HEK293 (cell line): ENCODE data around the gene NR4A3.

Experiments
- CTCF ChIA-PET: fragments of 350-600 bp; formaldehyde crosslinking; extraction: SDS; loops from one replicate; lab custom pipeline; 2021; ENCODE audit warnings: antibody characterized with exemption; lab: Yijun Ruan, JAX
- POLR2A ChIA-PET: fragments of 300-600 bp; formaldehyde crosslinking; extraction: SDS; loops from one replicate; lab custom pipeline; 2020; ENCODE audit warnings: antibody characterized with exemption, inconsistent platforms; lab: Yijun Ruan, JAX
- H3K27ac ChIP-seq: fragments of 200-500 bp; sonication (Bioruptor generic); 2 replicates; pipeline ENCODE4 v1.5.1; 2014; ENCODE audit warnings: low read depth, low read length, control low read depth, inconsistent platforms; ENCODE audit errors: extremely low read depth
- H3K36me3 ChIP-seq, 2 experiments: fragments of 200-500 bp in 1 of 2; sonication (Bioruptor generic) in 1 of 2; 1 replicate in 1 of 2; 2 replicates in 1 of 2; pipeline ENCODE4 v1.5.1; 2014 to 2017; ENCODE audit warnings: inconsistent platforms in 2 of 2, low read length in 2 of 2; ENCODE audit not compliant: control insufficient read depth in 2 of 2, insufficient read depth in 1 of 2
- H3K4me1 ChIP-seq: fragments of 200-500 bp; sonication (Bioruptor generic); 2 replicates; pipeline ENCODE4 v1.5.1; 2014; ENCODE audit warnings: mild to moderate bottlenecking, low read length, inconsistent platforms; ENCODE audit not compliant: control insufficient read depth, insufficient read depth
- H3K4me3 ChIP-seq: 2 replicates; pipeline ENCODE4 v1.5.1; 2011; ENCODE audit warnings: low read depth, mild to moderate bottlenecking, control low read depth, low read length, moderate library complexity
- H3K9me3 ChIP-seq: fragments of 200-500 bp; sonication (Bioruptor generic); 2 replicates; pipeline ENCODE4 v1.5.1; 2014; ENCODE audit warnings: low read depth, low read length, inconsistent platforms; ENCODE audit not compliant: control insufficient read depth, insufficient read depth
- EGR2 ChIP-seq: fragments of 450-650 bp; formaldehyde crosslinking; IDR thresholded peaks from 2 replicates; pipeline ENCODE4 v1.5.1; 2016; ENCODE audit warnings: low read depth, missing biosample characterization, missing genetic modification characterization
- HOXA7 ChIP-seq: sonication (generic); formaldehyde crosslinking; IDR thresholded peaks from 2 replicates; pipeline ENCODE4 v1.8.1; 2022; ENCODE audit warnings: missing genetic modification reagents, borderline replicate concordance
- HOXD13 ChIP-seq: sonication (generic); formaldehyde crosslinking; IDR thresholded peaks from 2 replicates; pipeline ENCODE4 v1.8.0; 2022; ENCODE audit warnings: missing genetic modification reagents, borderline replicate concordance
- KLF10 ChIP-seq: fragments of 450-650 bp; IDR thresholded peaks from 2 replicates; pipeline ENCODE4 v1.5.1; 2018; ENCODE audit warnings: missing biosample characterization, mild to moderate bottlenecking, missing genetic modification characterization
- SETDB1 ChIP-seq: IDR thresholded peaks from one replicate; pipeline ENCODE4 v1.6.1; 2017; ENCODE audit warnings: mild to moderate bottlenecking, low read length, moderate library complexity, mixed read lengths; ENCODE audit not compliant: insufficient read length
- ZBTB11 ChIP-seq: fragments of 450-650 bp; formaldehyde crosslinking; conservative IDR thresholded peaks from 2 replicates; pipeline ENCODE4 v1.5.1; 2016; ENCODE audit warnings: low read depth, missing biosample characterization, missing genetic modification characterization
- ZBTB17 ChIP-seq: fragments of 450-650 bp; formaldehyde crosslinking; IDR thresholded peaks from 2 replicates; pipeline ENCODE4 v1.5.1; 2016; ENCODE audit warnings: missing biosample characterization, missing genetic modification characterization
- ZNF133 ChIP-seq: fragments of 450-650 bp; formaldehyde crosslinking; IDR thresholded peaks from 2 replicates; pipeline ENCODE4 v1.5.1; 2016; ENCODE audit warnings: missing biosample characterization, missing genetic modification characterization
- ZNF174 ChIP-seq: fragments of 450-650 bp; formaldehyde crosslinking; IDR thresholded peaks from 2 replicates; pipeline ENCODE4 v1.5.0; 2017; ENCODE audit warnings: missing biosample characterization, mild to moderate bottlenecking, missing genetic modification characterization
- ZNF223 ChIP-seq: fragments of 450-650 bp; formaldehyde crosslinking; IDR thresholded peaks from 2 replicates; pipeline ENCODE4 v1.5.1; 2016; ENCODE audit warnings: missing biosample characterization, missing genetic modification characterization
- ZNF239 ChIP-seq: fragments of 450-650 bp; formaldehyde crosslinking; IDR thresholded peaks from 2 replicates; pipeline ENCODE4 v1.5.1; 2016; ENCODE audit warnings: missing biosample characterization, missing genetic modification characterization
- ZNF292 ChIP-seq: fragments of 450-650 bp; formaldehyde crosslinking; IDR thresholded peaks from 2 replicates; pipeline ENCODE4 v1.5.1; 2016; ENCODE audit warnings: low read depth, missing biosample characterization, missing genetic modification characterization, borderline replicate concordance
- ZNF324 ChIP-seq: fragments of 450-650 bp; formaldehyde crosslinking; IDR thresholded peaks from 2 replicates; pipeline ENCODE4 v1.5.1; 2016; ENCODE audit warnings: missing biosample characterization, missing genetic modification characterization
- ZNF398 ChIP-seq: fragments of 450-650 bp; formaldehyde crosslinking; IDR thresholded peaks from 2 replicates; pipeline ENCODE4 v1.5.1; 2017; ENCODE audit warnings: missing biosample characterization, missing genetic modification characterization
- ZNF530 ChIP-seq: fragments of 450-650 bp; formaldehyde crosslinking; IDR thresholded peaks from 2 replicates; pipeline ENCODE4 v1.5.1; 2016; ENCODE audit warnings: low read depth, missing biosample characterization, missing genetic modification characterization
- ZNF548 ChIP-seq: fragments of 450-650 bp; formaldehyde crosslinking; IDR thresholded peaks from 2 replicates; pipeline ENCODE4 v1.5.1; 2016; ENCODE audit warnings: missing biosample characterization, missing genetic modification characterization
- ZNF561 ChIP-seq: fragments of 450-650 bp; IDR thresholded peaks from 2 replicates; pipeline ENCODE4 v1.5.1; 2018; ENCODE audit warnings: missing biosample characterization, missing genetic modification characterization, borderline replicate concordance
- ZNF626 ChIP-seq: fragments of 450-650 bp; sonication (Bioruptor Pico); formaldehyde crosslinking; IDR thresholded peaks from 2 replicates; pipeline ENCODE4 v1.5.1; 2018; ENCODE audit warnings: missing biosample characterization, missing genetic modification characterization, inconsistent platforms
- ZNF645 ChIP-seq: fragments of 450-650 bp; formaldehyde crosslinking; IDR thresholded peaks from 2 replicates; pipeline ENCODE4; 2016; ENCODE audit warnings: missing biosample characterization, missing genetic modification characterization
- ZNF747 ChIP-seq: fragments of 450-650 bp; formaldehyde crosslinking; IDR thresholded peaks from 2 replicates; pipeline ENCODE4 v1.5.1; 2016; ENCODE audit warnings: missing biosample characterization, missing genetic modification characterization
- ZSCAN4 ChIP-seq: fragments of 450-650 bp; formaldehyde crosslinking; IDR thresholded peaks from 2 replicates; pipeline ENCODE4 v1.5.1; 2017; ENCODE audit warnings: missing biosample characterization, missing genetic modification characterization

The NR4A3 gene

GRCh38 chr9:99851500-99851822 is 29.8 kb downstream of the NR4A3 start:
- Histone ChIP-seq H3K4me1 (no peaks in the 10 kb centered on the region), H3K36me3 (no peaks in the 10 kb centered on the region), H3K9me3 (no peaks in the 10 kb centered on the region), H3K27ac (no peak overlapping the region), H3K4me3 (no peak overlapping the region)
- POLR2A ChIA-PET = no interaction called here
- TF ChIP-seq ZSCAN4 (tag by site-specific recombination) = no peak
- TF ChIP-seq ZNF324 = no peak
- TF ChIP-seq EGR2 (tag by site-specific recombination) = no peak
- no peak for TF ChIP-seq ZNF174 (tag by site-specific recombination)
- no peak for TF ChIP-seq HOXA7 (CRISPR knock-in tag)
- no peak for TF ChIP-seq ZBTB11 (tag by site-specific recombination)
- no peak for TF ChIP-seq SETDB1
- no peak for TF ChIP-seq ZNF398
- TF ChIP-seq ZBTB17 (tag by site-specific recombination) = no peak
- no peak for TF ChIP-seq ZNF530 (tag by site-specific recombination)
- TF ChIP-seq HOXD13 = no peak
- no peak for TF ChIP-seq ZNF133
- no peak for TF ChIP-seq ZNF292 (tag by site-specific recombination)
- TF ChIP-seq KLF10 (tag by site-specific recombination) = no peak
- TF ChIP-seq ZNF626 (tag by site-specific recombination) = no peak
- no peak for TF ChIP-seq ZNF645
- TF ChIP-seq ZNF223 (tag by site-specific recombination) = no peak
- TF ChIP-seq ZNF548 (tag by site-specific recombination) = no peak
- CTCF ChIA-PET = no interaction called here

GRCh38 chr9:99852617-99853016 is 30.9 kb downstream of the NR4A3 start:
- CTCF ChIA-PET = interaction anchor here (0.7 kb wide), 1 partner anchor 545 kb away, joined by 3 read pairs; no protein-coding TSS in a partner anchor
- POLR2A ChIA-PET = no interaction called here
- H3K27ac ChIP-seq = no peak overlapping the region
- H3K9me3 ChIP-seq = no peaks in the 10 kb centered on the region
- H3K4me3 ChIP-seq = no peak overlapping the region
- TF ChIP-seq ZNF747 (tag by site-specific recombination) (no peak), ZNF239 (tag by site-specific recombination) (no peak), ZNF561 (no peak)
- TF ChIP-seq, all 188 proteins: peak for 0
- Histone ChIP-seq H3K4me1 (no peaks in the 10 kb centered on the region), H3K36me3 (no peaks in the 10 kb centered on the region)
